BE2C (cell line): ENCODE measurements around the gene FAM153A.
"Not testable (repeated sequence)": the region's sequence is repeated elsewhere in the genome, so short reads cannot be mapped to it uniquely, and the experiment has no call there.

Experiments
- DNase-seq: peaks from one replicate; pipeline ENCODE4 v3.0.0-alpha.2; 2020
- H3K27me3 ChIP-seq: fragments of 250-450 bp; sonication (Bioruptor Pico); 2 replicates; pipeline ENCODE4 v1.5.1; 2020; ENCODE audit warnings: mild to moderate bottlenecking
- H3K36me3 ChIP-seq: fragments of 250-450 bp; sonication (Bioruptor Pico); 2 replicates; pipeline ENCODE4 v1.5.1; 2020; ENCODE audit warnings: mild to moderate bottlenecking
- H3K4me1 ChIP-seq: fragments of 250-450 bp; sonication (Bioruptor Pico); 2 replicates; pipeline ENCODE4 v1.5.1; 2020
- H3K4me3 ChIP-seq: 2 replicates; pipeline ENCODE4 v1.5.1; 2011; ENCODE audit warnings: low read depth, low read length
- H3K9me3 ChIP-seq: fragments of 250-450 bp; sonication (Bioruptor Pico); 2 replicates; pipeline ENCODE4 v1.5.1; 2020

The FAM153A gene

DNA sequence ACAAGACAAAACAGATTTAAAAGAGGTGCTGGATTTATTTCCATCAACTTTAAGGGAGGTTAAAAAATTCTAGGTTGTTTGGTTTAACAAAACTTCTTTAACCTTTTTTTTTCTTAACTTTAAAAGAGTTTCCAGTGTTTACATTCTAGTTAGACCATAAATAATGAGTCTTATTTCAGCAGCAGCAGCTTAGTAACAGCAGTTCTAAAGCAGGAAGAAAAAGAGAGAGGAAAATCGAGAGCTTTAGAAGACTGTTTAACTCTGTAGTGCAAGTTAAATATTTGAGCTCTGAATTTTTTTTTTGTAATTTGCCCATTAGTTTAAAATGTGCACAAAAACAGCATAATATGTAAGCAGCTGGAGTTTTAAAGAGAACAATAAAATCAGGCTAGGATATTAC is 90.2 kb downstream of the FAM153A start:
- H3K4me3 ChIP-seq, H3K27me3 ChIP-seq, H3K4me1 ChIP-seq, H3K9me3 ChIP-seq, DNase-seq, H3K36me3 ChIP-seq: not testable (repeated sequence)

- not testable (repeated sequence) for H3K4me3 ChIP-seq, H3K4me1 ChIP-seq, H3K27me3 ChIP-seq, H3K9me3 ChIP-seq, H3K36me3 ChIP-seq, DNase-seq
Measured at GRCh38 chr5:177689011-177689610, 93.6 kb downstream of the FAM153A start.

GRCh38 chr5:177688091-177688490 is 94.6 kb downstream of the FAM153A start:
- H3K36me3 ChIP-seq, DNase-seq, H3K27me3 ChIP-seq, H3K4me1 ChIP-seq, H3K4me3 ChIP-seq, H3K9me3 ChIP-seq: not testable (repeated sequence)

- DNase-seq, H3K36me3 ChIP-seq, H3K9me3 ChIP-seq, H3K27me3 ChIP-seq, H3K4me1 ChIP-seq, H3K4me3 ChIP-seq: not testable (repeated sequence)
Measured at GRCh38 chr5:177681920-177682319, 100.8 kb downstream of the FAM153A start.
